HepG2 (cell line): ENCODE data around the gene KIF26B. TPM values are rescaled to one million over a fixed set of nuclear protein-coding genes. Genes with fewer than 3 reads are reported as not detected.

ENCODE experiments used
- ATAC-seq: fragments of 200-7000 bp; cut with Tn5 transposase; 3 replicates; pipeline ENCODE4 v1.9.1; 2020; ENCODE audit warnings: mild to moderate bottlenecking, moderate library complexity
- BruUV-seq: library from RNA; stranded (reverse); fragments of 400-500 nt; replicated peaks from 2 replicates; lab custom pipeline; 2021; lab: Mats Ljungman, UMichigan
- CTCF ChIA-PET: fragments of 300-600 bp; formaldehyde crosslinking; extraction: SDS; loops from one replicate; lab custom pipeline; 2021; ENCODE audit warnings: low total read pairs, inconsistent platforms, low intra/inter-chr PET ratio; lab: Yijun Ruan, JAX
- POLR2A ChIA-PET: fragments of 350-600 bp; sonication (Branson Sonifier 250); formaldehyde crosslinking; loops from one replicate; lab custom pipeline; 2020; ENCODE audit warnings: antibody characterized with exemption, inconsistent platforms; lab: Yijun Ruan, JAX
- DNase-seq: peaks from one replicate; pipeline ENCODE4 v3.0.0-alpha.2; 2015; ENCODE audit warnings: low spot score
- FAIRE-seq: peaks from 3 replicates; lab custom pipeline; 2011; peaks lifted over from hg19 to GRCh38; lab: Jason Lieb, UNC
- H2AFZ ChIP-seq: one replicate; pipeline ENCODE4 v1.6.1; 2011; ENCODE audit warnings: low read length, inconsistent platforms
- H3K27ac ChIP-seq: fragments of 300-600 bp; 3 replicates; pipeline ENCODE4 v1.8.0; 2011; ENCODE audit warnings: mixed run types, mild to moderate bottlenecking, mixed read lengths, low read length, inconsistent platforms; ENCODE audit not compliant: insufficient read depth; ENCODE audit errors: extremely low read length
- H3K27me3 ChIP-seq, 2 experiments: fragments of 200-600 bp in 1 of 2; 2 replicates in 1 of 2; 3 replicates in 1 of 2; pipeline versions ENCODE4 v1.6.0 to v1.8.0; 2011; ENCODE audit warnings: low read length in 2 of 2, mild to moderate bottlenecking in 2 of 2, moderate library complexity in 2 of 2, inconsistent platforms in 1 of 2; ENCODE audit not compliant: insufficient read depth in 2 of 2, control insufficient read depth in 1 of 2
- H3K36me3 ChIP-seq, 2 experiments: fragments of 200-600 bp in 1 of 2; replicated peaks in 1 of 2; 2 replicates in 1 of 2; 3 replicates in 1 of 2; pipeline versions ENCODE4 v1.5.1 to v1.8.0; 2011; ENCODE audit warnings: low read length in 2 of 2, inconsistent platforms in 1 of 2; ENCODE audit not compliant: insufficient read depth in 2 of 2, control insufficient read depth in 1 of 2
- H3K4me1 ChIP-seq: 2 replicates; pipeline ENCODE4 v1.5.1; 2012; ENCODE audit warnings: low read length, inconsistent platforms; ENCODE audit not compliant: insufficient read depth
- H3K4me2 ChIP-seq: 2 replicates; pipeline ENCODE4 v1.6.0; 2011; ENCODE audit warnings: low read depth, low read length, inconsistent platforms
- H3K4me3 ChIP-seq, 3 experiments: fragments of 200-600 bp in 1 of 3; sonication (generic), shearing (Covaris generic) in 1 of 3; replicated peaks in 1 of 3; 2 replicates each; pipeline ENCODE4 v1.5.1; 2011 to 2016; ENCODE audit warnings: low read length in 3 of 3, inconsistent platforms in 2 of 3, low read depth in 2 of 3, mild to moderate bottlenecking in 2 of 3, control low read depth in 1 of 3, mixed read lengths in 1 of 3; ENCODE audit not compliant: insufficient read depth in 1 of 3
- H3K79me2 ChIP-seq: one replicate; pipeline ENCODE4 v1.6.1; 2011; ENCODE audit warnings: low read length, inconsistent platforms; ENCODE audit not compliant: insufficient read depth
- H3K9ac ChIP-seq: 2 replicates; pipeline ENCODE4 v1.6.0; 2011; ENCODE audit warnings: mild to moderate bottlenecking, low read depth, low read length, inconsistent platforms; ENCODE audit not compliant: insufficient read depth
- H3K9me3 ChIP-seq: 2 replicates; pipeline ENCODE4 v1.5.1; 2012; ENCODE audit warnings: mild to moderate bottlenecking, low read length
- H4K20me1 ChIP-seq: 2 replicates; pipeline ENCODE4 v1.6.0; 2011; ENCODE audit warnings: inconsistent platforms, mild to moderate bottlenecking, low read length, moderate library complexity; ENCODE audit not compliant: insufficient read depth
- CC2D1A ChIP-seq: sonication (generic); formaldehyde crosslinking; IDR thresholded peaks from 2 replicates; pipeline ENCODE4 v1.8.1; 2023; ENCODE audit warnings: mild to moderate bottlenecking, missing genetic modification reagents
- HCFC1 ChIP-seq: fragments of 150-350 bp; IDR thresholded peaks from 2 replicates; pipeline ENCODE4 v1.6.1; 2014; ENCODE audit warnings: low read depth, low read length
- HNRNPLL ChIP-seq: fragments of 200-400 bp; formaldehyde crosslinking; IDR thresholded peaks from 2 replicates; pipeline ENCODE4 v1.6.1; 2017; ENCODE audit warnings: mild to moderate bottlenecking, low read depth, low read length; ENCODE audit not compliant: poor library complexity, severe bottlenecking
- MAFF ChIP-seq: IDR thresholded peaks from 2 replicates; pipeline ENCODE4 v1.6.1; 2011; ENCODE audit warnings: low read depth, low read length, improper control_type of control experiment
- MAFK ChIP-seq, 2 experiments: IDR thresholded peaks in 1 of 2; conservative IDR thresholded peaks in 1 of 2; 2 replicates each; pipeline ENCODE4 v1.6.1; 2011; ENCODE audit warnings: improper control_type of control experiment in 2 of 2, low read length in 2 of 2
- MBD4 ChIP-seq: IDR thresholded peaks from 2 replicates; pipeline ENCODE4 v1.6.1; 2012; ENCODE audit warnings: low read length, inconsistent platforms, borderline replicate concordance
- MEIS1 ChIP-seq: sonication (generic); formaldehyde crosslinking; IDR thresholded peaks from 2 replicates; pipeline ENCODE4 v1.9.0; 2021; ENCODE audit warnings: mild to moderate bottlenecking, missing genetic modification reagents, moderate library complexity, borderline replicate concordance
- MXD1 ChIP-seq: sonication (generic); formaldehyde crosslinking; IDR thresholded peaks from 2 replicates; pipeline ENCODE4 v1.4.0; 2020; ENCODE audit warnings: mild to moderate bottlenecking, missing genetic modification reagents
- NFE2L2 ChIP-seq: fragments of 150-350 bp; IDR thresholded peaks from 2 replicates; pipeline ENCODE4 v1.6.1; 2014; ENCODE audit warnings: low read length
- PITX1 ChIP-seq: sonication (generic); formaldehyde crosslinking; IDR thresholded peaks from 2 replicates; pipeline ENCODE4 v1.5.1; 2020; ENCODE audit warnings: mild to moderate bottlenecking, missing genetic modification reagents
- POLR2AphosphoS5 ChIP-seq: IDR thresholded peaks from 2 replicates; pipeline ENCODE4 v1.6.1; 2012; ENCODE audit warnings: low read depth, low read length
- TSC22D2 ChIP-seq: sonication (generic); formaldehyde crosslinking; IDR thresholded peaks from 2 replicates; pipeline ENCODE4 v1.5.1; 2020; ENCODE audit warnings: missing genetic modification reagents, mild to moderate bottlenecking, borderline replicate concordance
- ZBTB20 ChIP-seq: sonication (generic); formaldehyde crosslinking; IDR thresholded peaks from 2 replicates; pipeline ENCODE4 v1.8.1; 2023; ENCODE audit warnings: missing genetic modification reagents, low read depth, mild to moderate bottlenecking, borderline replicate concordance
- ZNF576 ChIP-seq: sonication (generic); formaldehyde crosslinking; IDR thresholded peaks from 2 replicates; pipeline ENCODE4 v1.4.0; 2020; ENCODE audit warnings: mild to moderate bottlenecking, missing genetic modification reagents
- ZNF703 ChIP-seq: sonication (generic); formaldehyde crosslinking; IDR thresholded peaks from 2 replicates; pipeline ENCODE4 v1.5.1; 2020; ENCODE audit warnings: missing genetic modification reagents, mild to moderate bottlenecking, moderate library complexity, borderline replicate concordance
- ZNF784 ChIP-seq: sonication (generic); formaldehyde crosslinking; IDR thresholded peaks from 2 replicates; pipeline ENCODE4 v1.5.1; 2020; ENCODE audit warnings: missing genetic modification reagents, mild to moderate bottlenecking, borderline replicate concordance
- WGBS: methylation state at CpG from one replicate; pipeline ENCODE4 v1.1.6; 2017; ENCODE audit warnings: low lambda C conversion rate; 5-methylcytosine and 5-hydroxymethylcytosine counted together
- in situ Hi-C: cut with HindIII; loops from 2 replicates; pipeline ENCODE4 v1.10.0; 2017; ENCODE audit warnings: low pct_unique_long_range_greater_than_20kb; ENCODE audit not compliant: extremely low pct_ligation_motif_present
- intact Hi-C: fragments of 100-400 bp; cut with micrococcal nuclease; formaldehyde crosslinking; loops from one replicate; pipeline ENCODE4 v1.10.0; 2022; ENCODE audit not compliant: unreplicated experiment
- polyA plus RNA-seq, 8 experiments: library from polyadenylated mRNA; depleted of rRNA in 3 of 8; stranded (reverse) in 7 of 8; unstranded in 1 of 8; fragments of >200 nt; fragmentation: Illumina TruSeq in 4 of 8; extraction: Trizol in 4 of 8; gene quantifications; 2 replicates each; pipeline versions ENCODE4 v1.2.1 to v1.2.3, GENCODE V29; 2011 to 2016; ENCODE audit warnings: low read depth in 4 of 8, missing spikeins in 1 of 8, mixed read lengths in 1 of 8; ENCODE audit not compliant: insufficient read depth in 1 of 8
- total RNA-seq, 5 experiments: library from RNA; depleted of rRNA; stranded (reverse); fragments of >200 nt; fragmentation: Illumina TruSeq; extraction: Trizol; gene quantifications; 2 replicates each; pipeline ENCODE4 v1.2.3, GENCODE V29; 2016; ENCODE audit warnings: low read depth in 1 of 5

The KIF26B gene
- total and polyA plus RNA-seq, 2 of the 13 experiments (the other 11 are each of a cell fraction or from before 2014, with no cell fraction given) = 0.08 to 0.09 TPM

- TF ChIP-seq ZNF784 (no peak), ZNF703 (no peak), MBD4 (no peak), TSC22D2 (CRISPR knock-in tag) (no peak), HCFC1 (no peak), MXD1 (CRISPR knock-in tag) (no peak), NFE2L2 (no peak), ZBTB20 (CRISPR knock-in tag) (no peak)
These were observed 357.6 kb downstream of the KIF26B start (continued) for GRCh38 chr1:245512181-245512888.

- BruUV-seq = no TSS peak
- intact Hi-C loops = loop anchor here (10.0 kb wide), 1 partner anchor 942 kb away; no protein-coding TSS in a partner anchor
- ATAC-seq (peak; percentile 71), FAIRE-seq (no peak), DNase-seq (no peak)
- Histone ChIP-seq H3K4me3 (no peak overlapping the region), H3K79me2 (no peaks in the 10 kb centered on the region), H3K27me3 (peaks cover 0 to 9% of the 10 kb centered on the region in 2 experiments; a peak in 2 of 5 replicates), H2AFZ (no peak overlapping the region), H3K4me1 (no peaks in the 10 kb centered on the region), H3K9ac (no peak overlapping the region), H3K4me2 (no peak overlapping the region), H4K20me1 (no peaks in the 10 kb centered on the region), H3K9me3 (no peaks in the 10 kb centered on the region), H3K27ac (no peak overlapping the region), H3K36me3 (no peaks in the 10 kb centered on the region)
- in situ Hi-C loops = loop anchor here (10.0 kb wide), 1 partner anchor 492 kb away; no protein-coding TSS in a partner anchor
- CTCF ChIA-PET = no interaction called here
- no peak for TF ChIP-seq PITX1
- peak; percentile 58 for TF ChIP-seq MAFF
- TF ChIP-seq CC2D1A (CRISPR knock-in tag) = no peak
- TF ChIP-seq MAFK (conservative IDR thresholded peaks at IDR 0.05 in 1 of 2, IDR thresholded peaks at IDR 0.05 in 1 of 2; ENCODE audit: low read length in 2 of 2) = peak; percentile 75 to 79
- no peak for TF ChIP-seq HNRNPLL
- TF ChIP-seq POLR2AphosphoS5 = no peak
- no peak for TF ChIP-seq ZNF576
- TF ChIP-seq MEIS1 (CRISPR knock-in tag) = no peak
- WGBS = 58% methylated on average over 11 of the region's 11 CpGs
- POLR2A ChIA-PET = no interaction called here
These were observed 358.3 kb downstream of the KIF26B start for GRCh38 chr1:245512980-245513578.
